Thymus (tissue), 11 donors: ENCODE results near the gene EXOC4. TPM values are rescaled to one million over a fixed set of nuclear protein-coding genes. Genes with fewer than 3 reads are reported as not detected.
A peak's percentile ranks its signal among the peaks of the same experiment; 100 is the strongest.

Experiments
- DNase-seq, 9 donors: peaks; one replicate each; pipeline ENCODE4 v3.0.0-alpha.2; 2013; ENCODE audit warnings: low spot score in 9 of 9, low read depth in 6 of 9, missing footprints in 1 of 9
- H3K27ac ChIP-seq, 2 donors: one replicate each; pipeline ENCODE4 v1.5.1; 2013; ENCODE audit warnings: control low read depth in 1 of 2, low read depth in 1 of 2, low read length in 1 of 2, mild to moderate bottlenecking in 1 of 2, moderate library complexity in 1 of 2
- H3K27me3 ChIP-seq, 2 donors: one replicate each; pipeline ENCODE4 v1.5.1; 2013; ENCODE audit warnings: low read length in 1 of 2; ENCODE audit not compliant: control insufficient read depth in 2 of 2, insufficient read depth in 1 of 2
- H3K36me3 ChIP-seq, 2 donors: one replicate each; pipeline ENCODE4 v1.5.1; 2013; ENCODE audit warnings: low read length in 1 of 2, mild to moderate bottlenecking in 1 of 2, moderate library complexity in 1 of 2; ENCODE audit not compliant: control insufficient read depth in 2 of 2, insufficient read depth in 2 of 2
- H3K4me1 ChIP-seq, 2 donors: one replicate each; pipeline ENCODE4 v1.5.1; 2013; ENCODE audit warnings: low read length in 2 of 2; ENCODE audit not compliant: control insufficient read depth in 2 of 2, insufficient read depth in 2 of 2
- H3K4me3 ChIP-seq, 2 donors: one replicate each; pipeline ENCODE4 v1.5.1; 2013; ENCODE audit warnings: low read length in 2 of 2, control low read depth in 1 of 2, mild to moderate bottlenecking in 1 of 2
- H3K9me3 ChIP-seq, 2 donors: one replicate each; pipeline ENCODE4 v1.5.1; 2013; ENCODE audit warnings: low read length in 1 of 2, mild to moderate bottlenecking in 1 of 2; ENCODE audit not compliant: control insufficient read depth in 2 of 2, insufficient read depth in 1 of 2
- WGBS: extraction: QIAGEN DNeasy Blood & Tissue Kit; methylation state at CpG from one replicate; pipeline ENCODE4 v1.1.7; 2013; 5-methylcytosine and 5-hydroxymethylcytosine counted together
- polyA plus RNA-seq: library from polyadenylated mRNA; stranded (reverse); fragments of 200-250 nt; gene quantifications from one replicate; pipeline ENCODE4 v1.2.3, GENCODE V29; 2013
- total RNA-seq: library from RNA; stranded (reverse); fragments of 120-200 nt; gene quantifications from one replicate; pipeline ENCODE4 v1.2.4, GENCODE V29; 2013
- donor health status: healthy.

Gene EXOC4
- total and polyA plus RNA-seq, 2 donors = 25.5 to 51.2 TPM

DNA sequence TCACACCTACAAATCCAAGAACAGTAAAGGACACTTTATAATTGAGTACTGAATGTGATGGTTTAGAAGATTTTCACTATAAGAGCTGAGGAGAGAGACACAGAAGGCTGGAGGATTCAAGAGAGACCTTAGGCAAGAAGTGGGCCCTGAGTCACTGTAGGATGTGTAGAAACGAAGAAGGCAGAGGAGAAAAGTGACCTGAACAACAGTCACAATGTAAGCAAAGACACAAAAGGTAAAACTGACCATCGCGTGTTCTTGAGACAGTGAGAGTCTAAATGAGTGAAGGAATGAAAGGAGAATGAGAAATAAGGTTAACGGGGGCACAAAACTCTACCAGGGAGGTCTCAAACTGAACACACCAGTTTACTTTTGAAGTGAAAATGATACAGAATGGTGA lies 576.0 kb downstream of the EXOC4 start:
- no peak overlapping the region for H3K27ac ChIP-seq
- DNase-seq = no peak
- no peak overlapping the region for H3K4me3 ChIP-seq
- WGBS = 99% methylated on average over 4 of the region's 4 CpGs
- H3K27me3 ChIP-seq = no peaks in the 10 kb centered on the region
- no peaks in the 10 kb centered on the region for H3K9me3 ChIP-seq
- H3K36me3 ChIP-seq = no peaks in the 10 kb centered on the region
- peaks cover 0 to 4% of the 10 kb centered on the region in 2 donors for H3K4me1 ChIP-seq

DNA sequence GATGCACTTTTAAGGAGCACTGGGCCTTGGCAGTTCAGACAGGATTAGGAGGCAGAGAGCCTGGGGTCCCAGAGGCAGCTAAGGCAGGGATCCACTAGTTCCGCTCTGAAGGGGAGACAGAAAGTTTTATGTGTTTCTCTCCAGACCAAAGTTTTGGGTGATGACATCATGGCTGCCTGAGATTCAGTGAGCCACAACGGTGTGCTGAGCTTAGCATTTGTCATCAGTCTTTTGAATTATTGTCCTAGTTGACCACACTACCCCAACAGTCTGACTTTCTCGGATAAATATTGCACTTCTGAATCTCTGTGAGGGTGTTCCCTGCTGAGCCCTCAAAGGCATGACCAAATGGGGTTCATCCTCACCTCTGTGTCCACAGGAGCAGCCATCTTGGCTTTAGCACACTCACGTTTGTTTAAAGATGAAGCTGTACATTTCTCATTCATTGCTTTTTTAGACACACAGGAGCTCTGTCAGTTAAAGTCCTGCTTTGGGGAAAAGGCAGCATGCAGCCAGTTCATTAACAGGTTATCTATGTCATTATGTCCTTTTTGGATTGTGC lies 576.5 kb downstream of the EXOC4 start:
- Histone ChIP-seq H3K27me3 (no peaks in the 10 kb centered on the region), H3K36me3 (no peaks in the 10 kb centered on the region), H3K27ac (no peak overlapping the region), H3K4me3 (no peak overlapping the region), H3K4me1 (peaks cover 0 to 3% of the 10 kb centered on the region in 2 donors), H3K9me3 (no peaks in the 10 kb centered on the region)
- no peak for DNase-seq
- WGBS = 96% methylated on average over 4 of the region's 4 CpGs

DNA sequence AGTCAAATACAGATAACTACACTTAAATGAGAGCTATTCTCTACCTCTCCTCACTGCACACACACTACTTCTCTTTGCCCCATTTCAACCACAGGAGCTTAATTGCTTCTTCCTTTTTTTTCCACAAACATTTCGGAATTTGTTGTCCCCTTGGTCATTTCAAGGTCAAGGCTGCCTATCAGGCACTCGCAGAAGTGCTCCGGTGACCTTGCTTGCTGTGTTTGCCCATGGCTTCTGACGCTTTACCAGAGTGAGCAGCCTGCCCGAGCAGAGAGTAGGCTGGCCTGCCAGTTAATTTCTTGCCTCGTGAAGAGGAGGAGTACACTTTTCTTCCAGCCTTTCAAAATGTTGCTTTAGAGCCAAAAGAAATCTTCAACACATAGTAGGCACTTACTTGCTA lies 577.2 kb downstream of the EXOC4 start:
- Histone ChIP-seq H3K27me3 (no peaks in the 10 kb centered on the region), H3K36me3 (no peaks in the 10 kb centered on the region), H3K4me1 (no peaks in the 10 kb centered on the region), H3K9me3 (no peaks in the 10 kb centered on the region), H3K4me3 (no peak overlapping the region), H3K27ac (no peak overlapping the region)
- 99% methylated on average over 6 of the region's 6 CpGs for WGBS
- DNase-seq = no peak

DNA sequence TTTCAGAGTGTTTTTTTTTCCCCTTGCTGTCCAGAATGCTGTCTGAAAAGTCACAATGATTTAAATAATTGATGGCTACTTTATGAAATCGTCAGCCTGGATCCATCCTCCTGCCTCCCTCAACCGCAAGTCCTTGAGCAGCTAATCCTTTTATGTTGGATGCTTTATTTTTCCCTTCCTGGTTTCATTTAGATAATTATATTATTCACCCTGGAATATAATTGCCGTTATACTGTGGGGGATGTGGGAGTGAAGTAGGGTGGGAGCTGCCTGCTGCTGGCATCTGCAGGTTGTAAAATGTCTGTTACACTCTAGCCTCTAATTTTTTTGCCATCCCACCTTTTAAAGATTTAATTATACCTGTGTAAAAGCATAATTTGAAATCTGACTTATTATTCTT lies 583.8 kb downstream of the EXOC4 start:
- WGBS = 98% methylated on average over 3 of the region's 3 CpGs

DNA sequence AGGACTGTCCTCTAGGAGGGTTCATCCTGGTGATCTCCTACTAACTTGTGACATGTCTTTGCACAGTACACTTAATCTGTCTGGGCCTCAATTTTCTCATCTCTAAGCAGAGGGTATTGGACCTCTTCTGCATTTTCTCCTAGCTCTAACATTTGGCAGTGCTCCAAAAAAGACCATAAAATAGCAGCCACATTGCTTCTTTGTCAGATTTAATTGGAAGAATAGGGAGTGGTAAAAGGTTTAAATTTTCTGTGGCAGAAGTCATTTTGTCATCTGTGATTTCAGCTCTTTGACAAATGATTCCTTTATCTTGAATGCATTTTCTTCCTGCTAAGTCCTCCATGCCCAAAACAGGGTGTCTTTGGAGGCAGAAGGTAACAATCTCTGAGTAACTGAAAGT lies 584.3 kb downstream of the EXOC4 start:
- Histone ChIP-seq H3K36me3 (no peaks in the 10 kb centered on the region), H3K4me1 (no peaks in the 10 kb centered on the region), H3K27me3 (no peaks in the 10 kb centered on the region), H3K27ac (no peak overlapping the region), H3K4me3 (no peak overlapping the region), H3K9me3 (no peaks in the 10 kb centered on the region)
- DNase-seq = no peak

More for the DNA sequence above, 583.8 kb downstream of the EXOC4 start:
- H3K27me3 ChIP-seq = no peaks in the 10 kb centered on the region
- H3K4me1 ChIP-seq = no peaks in the 10 kb centered on the region
- H3K9me3 ChIP-seq = no peaks in the 10 kb centered on the region
- H3K4me3 ChIP-seq = no peak overlapping the region
- no peak for DNase-seq
- no peak overlapping the region for H3K27ac ChIP-seq
- no peaks in the 10 kb centered on the region for H3K36me3 ChIP-seq

DNA sequence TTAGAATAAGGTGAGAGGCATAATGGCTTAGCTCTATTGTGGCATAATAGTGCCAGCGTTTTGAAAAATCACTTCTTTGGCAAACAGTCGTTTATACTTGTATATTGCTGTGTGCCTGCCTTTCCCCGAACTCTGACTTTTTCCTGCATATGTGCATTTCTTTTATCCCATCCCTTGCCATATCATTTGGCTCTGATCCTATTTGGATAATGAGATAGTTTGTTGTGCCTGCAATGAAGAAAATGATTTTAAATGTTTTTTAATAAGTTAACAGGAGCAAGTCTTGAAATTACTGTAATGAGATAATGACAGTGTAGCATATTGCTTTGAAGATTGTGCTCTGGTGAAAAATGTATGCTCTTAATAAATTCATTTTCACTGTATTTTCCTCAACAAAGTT lies 586.2 kb downstream of the EXOC4 start:
- WGBS = 99% methylated on average over 3 of the region's 3 CpGs
- H3K27me3 ChIP-seq = no peaks in the 10 kb centered on the region

DNA sequence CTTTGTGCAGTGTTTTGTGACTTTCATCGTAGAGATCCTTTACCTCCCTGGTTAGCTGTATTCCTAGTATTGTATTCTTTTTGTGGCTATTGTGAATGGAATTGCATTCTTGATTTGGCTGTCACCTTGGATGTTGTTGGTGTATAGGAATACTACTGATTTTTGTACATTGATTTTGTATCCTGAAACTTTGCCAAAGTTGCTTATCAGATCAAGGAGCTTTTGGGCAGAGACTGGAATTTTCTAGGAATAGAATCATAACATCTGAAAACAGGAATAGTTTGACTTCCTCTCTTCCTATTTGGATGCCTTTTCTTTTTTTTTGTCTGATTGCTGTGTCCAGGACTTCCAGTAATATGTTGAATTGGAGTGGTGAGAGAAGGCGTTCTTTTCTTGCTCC lies 590.5 kb downstream of the EXOC4 start:
- H3K4me3 ChIP-seq = no peak overlapping the region
- H3K27me3 ChIP-seq = no peaks in the 10 kb centered on the region
- H3K36me3 ChIP-seq = no peaks in the 10 kb centered on the region
- DNase-seq = no peak
- no peak overlapping the region for H3K27ac ChIP-seq
- no peaks in the 10 kb centered on the region for H3K9me3 ChIP-seq
- 100% methylated on average over 2 of the region's 2 CpGs for WGBS
- peaks cover 0 to 3% of the 10 kb centered on the region in 2 donors for H3K4me1 ChIP-seq

More for the DNA sequence above, 586.2 kb downstream of the EXOC4 start:
- Histone ChIP-seq H3K9me3 (no peaks in the 10 kb centered on the region), H3K36me3 (no peaks in the 10 kb centered on the region), H3K4me3 (no peak overlapping the region), H3K4me1 (no peaks in the 10 kb centered on the region), H3K27ac (no peak overlapping the region)
- DNase-seq = no peak

DNA sequence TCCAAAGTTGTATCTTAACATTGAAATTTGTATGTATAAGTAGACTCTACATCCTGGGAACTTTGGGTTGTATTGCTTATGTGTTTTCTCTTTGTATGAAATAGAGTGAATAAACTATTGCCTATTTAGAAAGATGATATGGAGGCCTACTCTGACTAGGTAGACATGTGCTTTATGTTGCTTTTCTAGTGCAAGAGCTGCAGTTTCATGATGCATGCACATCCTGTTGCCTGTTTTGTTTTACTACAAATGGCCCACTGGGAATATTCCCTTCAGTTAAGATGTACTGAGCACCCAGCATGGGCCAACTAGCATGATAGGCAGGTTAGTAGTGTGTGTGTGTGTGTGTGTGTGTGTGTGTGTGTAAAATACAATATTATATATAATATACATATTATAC lies 592.1 kb downstream of the EXOC4 start:
- Histone ChIP-seq H3K27ac (no peak overlapping the region), H3K4me1 (peaks cover 0 to 3% of the 10 kb centered on the region in 2 donors), H3K9me3 (no peaks in the 10 kb centered on the region), H3K4me3 (no peak overlapping the region), H3K36me3 (no peaks in the 10 kb centered on the region), H3K27me3 (no peaks in the 10 kb centered on the region)
- DNase-seq = no peak

DNA sequence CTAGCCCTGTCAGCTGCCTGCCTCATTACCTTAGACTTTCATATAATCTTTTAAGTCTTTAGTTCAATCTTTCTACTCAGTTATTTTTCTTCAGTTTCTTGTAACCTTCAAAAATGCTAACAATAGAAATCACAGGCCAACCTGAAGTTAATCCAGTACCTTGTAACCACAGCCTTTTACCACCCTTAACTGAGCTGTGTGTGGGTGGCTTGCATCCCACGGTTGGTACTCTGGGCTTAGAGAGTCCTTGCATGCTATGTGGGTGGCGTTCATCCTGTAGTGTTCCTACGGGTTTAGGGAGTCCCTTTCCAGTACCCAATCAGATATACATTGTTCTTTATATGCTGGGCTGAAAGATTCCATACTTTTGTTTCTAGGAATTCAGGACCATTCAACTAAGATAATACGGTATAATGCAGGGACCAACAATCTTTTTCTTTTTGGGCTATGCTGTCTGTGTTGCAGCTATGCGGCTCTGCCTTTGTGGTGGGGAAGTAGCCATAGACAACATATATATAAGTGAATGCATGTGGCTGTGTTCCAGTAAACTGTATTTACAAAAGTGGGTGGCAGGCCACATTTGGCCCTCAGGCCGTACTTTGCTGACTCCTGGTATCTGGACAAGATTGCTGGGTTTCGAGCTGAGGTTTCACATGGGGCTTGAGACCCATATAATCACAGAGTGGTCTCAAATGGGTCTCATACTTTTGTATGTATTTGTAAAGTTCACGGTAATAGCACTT lies 593.5 kb downstream of the EXOC4 start:
- 87% methylated on average over 8 of the region's 8 CpGs for WGBS
- DNase-seq = no peak
- Histone ChIP-seq H3K36me3 (no peaks in the 10 kb centered on the region), H3K27me3 (no peaks in the 10 kb centered on the region), H3K4me3 (no peak overlapping the region), H3K27ac (peak overlapping the region; percentile 40 to 70), H3K4me1 (peaks cover 0 to 3% of the 10 kb centered on the region in 2 donors), H3K9me3 (no peaks in the 10 kb centered on the region)
